GM21825 (cell line): Measurements from ENCODE around the gene TBC1D2.
"Not testable (repeated sequence)": the region's sequence is repeated elsewhere in the genome, so short reads cannot be mapped to it uniquely, and the experiment has no call there.

ENCODE experiments used
- ATAC-seq: cut with Tn5 transposase; IDR thresholded peaks from one replicate; pipeline ENCODE4 v1.9.1; 2021; ENCODE audit warnings: mild to moderate bottlenecking, moderate library complexity; ENCODE audit not compliant: unreplicated experiment

The TBC1D2 gene

GRCh38 chr9:98174502-98174918 lies 80.9 kb downstream of the TBC1D2 start:
- ATAC-seq, result not testable (repeated sequence)

- ATAC-seq, result no peak
Measured at GRCh38 chr9:98173181-98173580, 82.3 kb downstream of the TBC1D2 start.

DNA sequence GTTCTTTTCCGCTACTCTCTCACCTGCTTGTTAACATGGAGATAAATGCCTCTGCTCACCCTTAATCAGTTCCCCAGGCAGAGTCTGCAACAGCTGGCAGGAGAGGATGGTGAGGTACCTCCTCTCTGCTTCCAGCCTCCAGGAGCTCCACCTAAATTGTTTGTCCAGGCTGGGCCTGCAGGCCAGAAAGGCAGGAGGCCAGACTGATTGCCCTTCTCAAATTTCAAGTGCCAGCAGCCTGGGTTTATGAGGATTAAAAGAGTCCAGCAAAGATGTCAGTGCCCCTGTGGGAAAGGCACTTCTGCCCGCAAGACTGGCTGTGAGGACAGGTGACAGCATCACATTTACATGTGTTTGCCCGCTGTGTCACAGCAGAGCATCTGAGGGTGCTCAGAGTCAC lies 82.8 kb downstream of the TBC1D2 start:
- ATAC-seq, result no peak

- no peak for ATAC-seq
Measured at GRCh38 chr9:98171176-98171925, 84.1 kb downstream of the TBC1D2 start.

- ATAC-seq, result peak; percentile 96
Measured at GRCh38 chr9:98168941-98169488, 86.4 kb downstream of the TBC1D2 start.

DNA sequence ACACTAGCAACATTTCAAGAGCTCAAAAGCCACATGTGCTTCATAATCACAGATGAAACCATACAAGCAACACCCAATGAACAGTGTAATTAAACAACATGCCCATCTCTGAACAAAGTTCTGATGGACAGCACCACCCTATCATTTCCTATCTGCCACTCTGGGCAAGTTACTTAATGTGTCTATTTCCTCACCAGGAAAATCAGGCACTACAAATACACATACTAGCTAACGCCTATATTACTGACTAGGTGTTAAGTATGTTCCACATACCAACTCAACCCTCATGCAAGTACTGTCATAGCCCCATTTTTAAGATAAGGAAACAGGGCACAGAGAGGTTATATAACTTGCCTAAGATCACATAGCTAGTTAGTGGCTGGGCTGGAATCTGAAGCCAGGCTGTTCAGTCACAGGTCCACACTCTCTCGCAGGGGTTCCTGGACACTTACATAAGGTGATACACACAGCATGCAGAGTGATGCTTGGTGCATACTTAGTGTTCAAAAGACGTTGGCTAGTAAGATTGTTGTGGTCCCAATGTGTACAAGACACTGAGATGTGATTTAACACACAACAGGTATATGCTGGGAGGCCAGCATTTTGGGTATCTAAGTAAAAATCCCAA lies 87.2 kb downstream of the TBC1D2 start:
- no peak for ATAC-seq

GRCh38 chr9:98164912-98165311 lies 90.5 kb downstream of the TBC1D2 start:
- ATAC-seq, result no peak

DNA sequence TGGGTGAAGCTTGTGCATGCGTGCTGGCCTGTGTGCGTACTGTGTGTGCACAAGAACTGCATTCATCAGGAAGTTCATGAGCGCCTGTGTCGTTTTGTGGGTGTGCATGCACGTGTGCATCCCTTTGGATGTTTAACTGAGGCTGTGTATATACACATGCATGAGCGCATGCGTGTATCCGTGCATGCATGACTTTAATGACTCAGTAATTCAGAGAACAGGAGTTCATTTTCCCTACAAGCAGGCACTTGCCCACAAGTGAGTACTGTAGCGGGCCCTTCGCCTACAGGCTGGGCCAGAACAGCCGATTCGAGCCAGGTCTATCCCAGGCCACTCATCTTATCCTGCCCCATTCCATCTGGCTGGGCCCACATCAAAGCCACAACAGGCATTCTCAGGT lies 92.8 kb downstream of the TBC1D2 start:
- ATAC-seq, result no peak

- ATAC-seq, result no peak
Measured at GRCh38 chr9:98161851-98162250, 93.6 kb downstream of the TBC1D2 start.

DNA sequence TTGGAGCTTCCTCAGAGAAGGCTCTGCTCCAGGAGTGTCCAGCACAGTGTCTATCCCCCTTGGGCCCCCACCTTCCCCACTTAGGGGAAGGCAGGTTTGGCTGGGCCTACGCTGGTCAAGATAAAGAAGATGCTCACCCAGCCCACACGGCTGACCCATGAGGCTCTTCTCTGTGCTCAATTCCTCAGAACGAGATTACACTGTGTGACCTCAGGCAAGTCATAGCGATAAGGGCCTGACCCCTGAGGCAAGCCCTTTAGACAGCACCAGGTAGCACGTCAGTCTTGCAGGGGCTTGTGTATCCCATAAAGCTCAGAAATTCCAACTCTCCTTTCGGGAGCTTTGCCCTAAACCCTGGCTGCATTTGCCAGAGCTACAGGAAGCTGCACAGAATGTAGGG lies 95.7 kb downstream of the TBC1D2 start:
- no peak for ATAC-seq

- ATAC-seq, result no peak
Measured at GRCh38 chr9:98159301-98159700, 96.1 kb downstream of the TBC1D2 start.

- ATAC-seq, result no peak
Measured at GRCh38 chr9:98158071-98158831, 97.2 kb downstream of the TBC1D2 start.

GRCh38 chr9:98157372-98157771 lies 98.1 kb downstream of the TBC1D2 start:
- no peak for ATAC-seq

GRCh38 chr9:98154678-98155077 lies 100.8 kb downstream of the TBC1D2 start:
- ATAC-seq, result no peak

DNA sequence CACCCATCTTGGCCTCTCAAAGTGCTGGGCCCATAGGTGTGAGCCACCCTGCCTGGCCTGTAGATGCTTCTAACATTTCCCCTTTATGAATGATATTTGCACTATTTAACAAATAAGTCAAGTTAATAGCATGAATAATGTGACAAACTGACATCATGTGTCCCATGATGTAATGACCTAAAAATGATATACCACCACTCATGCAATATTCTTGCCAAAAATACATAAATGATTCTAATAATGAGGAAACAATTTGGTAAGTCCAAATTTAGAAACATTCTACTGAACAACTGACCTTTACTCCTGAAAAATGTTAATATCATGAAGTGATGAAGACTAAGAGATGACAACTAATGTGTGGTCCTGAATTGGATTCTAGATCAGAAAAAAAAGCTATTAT lies 102.9 kb downstream of the TBC1D2 start:
- ATAC-seq, result no peak

GRCh38 chr9:98150721-98151120 lies 104.7 kb downstream of the TBC1D2 start:
- no peak for ATAC-seq

- no peak for ATAC-seq
Measured at GRCh38 chr9:98150164-98150563, 105.3 kb downstream of the TBC1D2 start.

DNA sequence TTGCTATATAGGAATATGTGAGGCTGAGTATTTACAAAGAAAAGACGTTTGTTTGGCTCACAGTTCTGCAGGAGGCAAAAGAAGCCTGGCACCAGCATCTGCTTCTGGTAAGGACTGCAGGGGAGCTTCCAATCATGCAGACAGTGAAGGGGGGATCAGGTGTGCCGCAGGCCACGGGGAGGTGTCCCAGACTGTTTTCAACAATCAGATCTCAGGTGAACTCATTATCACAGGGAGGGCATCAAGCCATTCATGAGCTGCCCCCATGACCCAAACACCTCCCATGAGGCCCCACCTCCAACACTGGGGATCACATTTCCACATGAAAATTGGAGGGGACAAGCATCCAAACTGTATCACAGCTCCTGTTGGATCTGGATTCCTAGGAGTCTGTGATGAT lies 106.0 kb downstream of the TBC1D2 start:
- ATAC-seq, result no peak
